Superior temporal gyrus (tissue), 1 donor: Measurements from ENCODE around the gene FARS2.

Experiments
- DNase-seq: peaks from one replicate; pipeline ENCODE4 v3.0.0-alpha.2; 2016; ENCODE audit errors: extremely low spot score

FARS2 gene

DNA sequence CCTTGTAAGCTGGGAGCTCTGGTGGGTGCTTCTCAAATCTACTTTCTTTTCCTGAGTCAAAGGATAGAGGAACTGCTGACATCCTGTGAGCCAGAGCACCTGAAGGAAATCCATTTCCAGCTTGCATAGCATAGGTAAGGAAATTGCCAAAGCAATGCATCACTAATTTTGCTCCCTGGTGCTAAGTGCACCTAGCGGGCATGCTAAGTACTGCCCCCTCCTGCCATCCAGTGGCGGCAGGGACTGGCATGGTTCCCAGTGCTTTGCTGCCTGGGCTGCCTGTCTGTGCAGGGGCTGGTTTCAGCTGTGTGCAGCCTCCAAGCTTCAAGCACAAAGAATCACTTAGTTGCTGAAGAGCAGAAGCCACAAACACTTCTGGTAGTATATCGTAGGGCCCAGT is 63.9 kb downstream of the FARS2 start:
- DNase-seq: peak; percentile 88

DNA sequence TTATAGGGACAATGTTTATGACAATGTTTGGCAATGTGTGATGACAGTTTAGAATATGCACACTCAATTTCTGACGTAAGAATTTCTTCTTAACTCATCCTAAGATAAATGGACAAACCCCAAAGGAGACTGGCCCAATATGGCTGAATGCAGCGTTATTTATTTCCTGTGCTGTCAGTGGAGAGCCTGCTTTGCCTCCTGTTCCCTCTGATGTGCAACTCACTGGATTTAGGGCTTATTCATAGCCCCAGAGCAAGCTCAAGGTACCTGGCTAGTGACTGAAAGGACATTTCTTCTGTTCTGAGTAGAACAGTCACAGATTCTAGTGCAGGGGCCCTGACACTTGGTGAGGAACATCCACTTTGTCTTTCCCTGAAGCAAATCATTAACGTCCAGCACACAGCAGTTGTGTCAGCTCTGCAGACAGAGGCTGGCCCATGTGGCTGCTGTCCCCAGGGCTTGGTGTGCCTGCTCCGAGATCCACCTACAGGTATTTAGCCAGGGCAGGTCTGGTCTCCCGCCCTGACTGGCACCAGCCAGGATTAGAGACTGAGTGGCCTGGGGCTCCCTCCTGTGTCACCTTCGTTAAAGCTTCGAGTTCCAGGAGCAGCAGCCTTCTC is 64.8 kb downstream of the FARS2 start:
- no peak for DNase-seq

- DNase-seq: no peak
These were observed 67.5 kb downstream of the FARS2 start for GRCh38 chr6:5328800-5329199.

GRCh38 chr6:5331845-5332442 is 70.6 kb downstream of the FARS2 start:
- no peak for DNase-seq

GRCh38 chr6:5333658-5334057 is 72.3 kb downstream of the FARS2 start:
- DNase-seq: no peak

- DNase-seq: no peak
These were observed 73.0 kb downstream of the FARS2 start for GRCh38 chr6:5334341-5334740.

- no peak for DNase-seq
These were observed 73.7 kb downstream of the FARS2 start for GRCh38 chr6:5335020-5335419.

- DNase-seq: no peak
These were observed 76.3 kb downstream of the FARS2 start for GRCh38 chr6:5337573-5337972.

GRCh38 chr6:5338177-5338960 is 77.1 kb downstream of the FARS2 start:
- no peak for DNase-seq

- DNase-seq: no peak
These were observed 78.5 kb downstream of the FARS2 start for GRCh38 chr6:5339786-5340185.

GRCh38 chr6:5341845-5342244 is 80.5 kb downstream of the FARS2 start:
- DNase-seq: no peak

DNA sequence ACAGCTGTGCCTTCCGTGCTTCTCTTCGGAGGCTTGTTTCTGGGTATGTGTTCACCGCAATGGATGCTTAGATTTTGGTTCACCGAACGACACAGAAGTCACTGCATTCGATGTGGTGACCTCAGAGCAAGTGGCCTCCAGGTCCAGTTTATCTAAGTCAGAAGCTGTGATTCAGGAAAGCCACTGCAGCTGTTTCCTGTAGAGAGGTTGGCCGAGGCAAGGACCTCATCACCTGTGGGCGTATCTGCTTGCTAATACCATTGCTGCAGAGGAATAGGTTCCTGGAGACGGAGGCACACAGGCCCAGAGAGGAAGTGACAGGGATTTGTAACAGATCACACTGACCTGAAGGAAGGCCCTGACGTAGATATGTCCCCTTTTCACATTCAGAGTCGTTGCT is 82.7 kb downstream of the FARS2 start:
- DNase-seq: no peak

DNA sequence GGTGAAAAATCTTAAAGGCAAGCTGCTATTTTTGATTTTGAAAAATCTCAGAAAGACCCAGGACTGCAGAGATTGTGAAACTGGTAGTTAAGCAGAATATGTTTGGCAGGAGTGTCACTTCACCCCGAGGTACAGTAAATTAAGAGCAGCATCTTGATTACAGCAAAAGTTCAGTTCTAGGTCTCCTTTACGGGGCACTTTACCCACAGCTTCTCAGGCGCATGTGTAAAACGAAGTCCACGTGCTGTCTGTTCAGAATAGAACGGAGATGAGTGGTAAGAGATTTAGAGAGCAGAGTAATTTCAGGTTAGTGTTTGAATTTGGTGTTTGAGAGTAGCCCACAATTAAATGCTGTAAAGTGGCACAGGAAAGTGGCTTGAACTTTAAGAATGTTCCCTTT is 84.0 kb downstream of the FARS2 start:
- DNase-seq: no peak

DNA sequence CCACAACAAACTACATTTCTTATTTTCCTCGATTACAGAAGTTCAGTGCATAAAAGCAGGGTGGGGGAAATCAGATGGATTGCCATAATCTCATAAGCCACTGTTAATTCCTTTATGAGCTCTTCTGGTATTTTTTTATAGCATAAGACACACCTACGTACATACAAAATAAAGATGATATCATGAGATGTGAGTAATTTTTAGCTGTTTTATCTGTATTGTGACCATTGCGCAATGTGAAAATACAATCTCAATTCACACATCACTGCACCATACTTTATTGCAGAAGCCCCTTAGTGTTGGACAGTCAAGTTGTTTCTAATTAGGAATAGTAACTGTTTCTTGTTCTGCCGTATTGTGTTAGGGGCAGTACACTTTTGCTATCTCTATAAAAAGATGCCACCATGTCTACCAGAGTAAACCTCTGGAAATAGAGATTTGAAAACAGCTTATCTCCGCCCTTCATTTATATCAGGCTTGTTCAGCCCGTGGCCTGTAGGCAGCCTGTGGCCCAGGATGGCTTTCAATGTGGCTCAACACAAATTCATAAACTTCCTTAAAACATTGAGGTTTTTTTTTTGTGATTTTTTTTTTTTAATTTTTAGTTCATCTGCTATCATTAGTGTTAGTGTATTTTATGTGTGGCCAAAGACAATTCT is 90.4 kb downstream of the FARS2 start:
- no peak for DNase-seq

GRCh38 chr6:5353971-5354370 is 92.7 kb downstream of the FARS2 start:
- DNase-seq: no peak

- DNase-seq: no peak
These were observed 96.2 kb downstream of the FARS2 start for GRCh38 chr6:5357486-5357885.

DNA sequence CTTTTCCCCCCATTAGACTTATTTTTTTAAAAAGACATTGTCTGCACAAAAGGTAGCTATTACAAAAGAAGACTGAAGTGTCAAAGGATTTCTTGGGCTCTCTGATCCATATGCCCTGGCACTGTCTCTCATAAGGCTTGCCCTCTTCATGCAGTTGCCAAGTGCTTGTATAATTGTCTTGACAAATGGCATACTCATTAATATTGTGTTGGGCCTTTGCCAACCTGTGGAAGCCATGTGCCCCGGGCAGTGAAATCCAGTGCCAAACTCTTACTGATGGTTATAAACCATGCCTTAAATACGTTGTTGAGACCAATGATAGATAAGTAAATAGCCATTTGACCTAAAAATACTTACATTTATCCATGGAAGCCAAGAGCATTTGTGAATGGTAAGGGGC is 98.1 kb downstream of the FARS2 start:
- DNase-seq: no peak

DNA sequence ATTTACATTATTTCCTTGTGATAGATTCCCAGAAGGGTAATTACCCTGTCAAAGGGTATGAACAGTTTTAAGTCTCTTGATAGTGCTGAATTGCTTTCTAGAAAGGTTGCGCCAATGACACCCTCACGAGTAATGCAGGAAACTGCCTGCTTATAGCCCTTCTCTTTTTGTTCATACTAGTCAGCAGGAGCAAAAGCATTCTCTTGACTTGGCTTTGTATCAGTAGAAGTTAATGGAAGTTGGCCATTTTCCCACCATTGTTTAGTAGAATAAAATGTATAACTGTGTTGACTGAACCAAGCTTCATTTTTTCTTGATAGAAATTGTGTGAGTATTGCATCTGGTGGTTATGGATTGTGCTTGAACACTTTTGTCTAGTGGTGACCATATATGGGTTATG is 100.1 kb downstream of the FARS2 start:
- DNase-seq: no peak

- DNase-seq: no peak
These were observed 104.3 kb downstream of the FARS2 start for GRCh38 chr6:5365436-5366195.

DNA sequence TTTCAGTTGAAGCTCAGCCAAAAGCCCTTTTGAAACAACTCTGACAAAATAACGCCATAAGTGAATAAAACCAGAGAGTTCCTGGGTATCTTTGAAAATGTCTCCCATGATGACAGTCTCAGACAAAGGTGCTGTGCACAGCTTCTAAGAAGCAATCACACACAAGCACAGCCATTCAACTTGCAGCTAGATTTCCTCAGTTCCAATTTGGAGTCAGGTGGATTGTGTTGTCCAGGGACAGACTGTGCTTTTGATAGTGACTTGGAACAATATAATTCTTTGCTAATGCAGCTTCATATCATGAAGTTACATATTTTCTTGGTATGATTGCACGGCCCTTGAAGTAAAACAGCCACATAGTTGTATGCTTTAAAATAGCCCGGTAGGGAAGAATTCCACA is 105.6 kb downstream of the FARS2 start:
- DNase-seq: no peak

DNA sequence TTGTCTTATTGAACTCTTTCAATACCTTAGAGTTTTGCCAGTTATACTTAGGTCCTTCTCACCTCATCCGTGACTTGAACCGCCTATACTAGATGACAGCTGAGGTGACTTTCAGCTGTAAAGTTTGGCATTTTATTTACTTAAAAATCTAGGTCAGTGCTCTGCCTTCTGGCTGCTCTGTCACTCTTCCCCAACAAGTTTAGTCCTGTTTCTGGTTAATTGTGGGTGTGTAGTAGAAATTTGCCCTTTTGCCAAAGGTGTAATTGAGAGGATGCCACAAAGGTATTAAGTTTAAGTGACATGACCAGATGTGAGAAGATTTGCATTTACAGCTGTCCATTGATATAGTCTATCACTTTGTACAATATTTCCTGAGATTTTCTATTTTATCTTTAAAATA is 106.2 kb downstream of the FARS2 start:
- no peak for DNase-seq

DNA sequence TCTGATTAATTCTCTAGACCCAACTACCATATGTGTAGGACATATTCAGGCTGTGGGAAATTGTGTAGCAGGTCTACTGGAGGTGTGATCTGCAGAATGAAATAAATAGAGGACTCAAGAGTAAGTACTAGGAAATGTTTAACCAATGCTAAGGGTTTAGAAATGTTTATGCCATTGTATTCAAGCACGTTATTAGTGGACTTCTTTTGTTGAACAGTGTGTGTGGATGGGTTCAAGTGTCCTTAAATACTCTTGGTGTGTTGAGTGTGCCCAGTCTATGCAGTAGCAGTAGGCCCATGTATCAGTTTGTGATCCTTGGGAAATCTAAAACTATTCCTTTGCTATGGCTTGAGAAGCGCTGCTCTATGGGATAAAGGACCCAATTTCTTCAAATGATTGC is 112.1 kb downstream of the FARS2 start:
- no peak for DNase-seq
